A549 (cell line): Measurements from ENCODE around the gene NPLOC4. TPM values are rescaled to one million over a fixed set of nuclear protein-coding genes. Genes with fewer than 3 reads are reported as not detected.

ENCODE experiments used
- ATAC-seq, 2 experiments: fragments of 200-7000 bp in 1 of 2; fragments of >200 bp in 1 of 2; cut with Nextera tagmentation in 1 of 2; cut with Tn5 transposase in 1 of 2; 3 replicates each; pipeline versions ENCODE4 v1.8.0 to v1.9.1; 2018 to 2020; ENCODE audit warnings: mild to moderate bottlenecking in 1 of 2, moderate library complexity in 1 of 2
- CTCF ChIA-PET: fragments of 300-600 bp; sonication (Branson Sonifier 250); formaldehyde crosslinking; extraction: SDS; loops from one replicate; lab custom pipeline; 2021; ENCODE audit warnings: antibody characterized with exemption, inconsistent platforms; lab: Yijun Ruan, JAX
- POLR2A ChIA-PET: fragments of 350-600 bp; formaldehyde crosslinking; extraction: SDS; loops from one replicate; lab custom pipeline; 2021; ENCODE audit warnings: antibody characterized with exemption, inconsistent platforms; lab: Yijun Ruan, JAX
- DNase-seq, 2 experiments: peaks; one replicate each; pipeline versions ENCODE4 v3.0.0 to v3.0.0-alpha.2; 2011 to 2016; ENCODE audit warnings: low read depth in 1 of 2, low spot score in 1 of 2
- FAIRE-seq: peaks from 2 replicates; lab custom pipeline; 2011; peaks lifted over from hg19 to GRCh38; lab: Jason Lieb, UNC
- H3K27ac ChIP-seq, 2 experiments: fragments of >200 bp; sonication (Bioruptor Twin); formaldehyde crosslinking; 3 replicates each; pipeline ENCODE4 v1.5.1; 2016 to 2017
- H3K4me1 ChIP-seq: fragments of >200 bp; sonication (Bioruptor Twin); formaldehyde crosslinking; 3 replicates; pipeline ENCODE4 v1.6.1; 2016
- H3K4me2 ChIP-seq: fragments of >200 bp; sonication (Bioruptor Twin); formaldehyde crosslinking; 3 replicates; pipeline ENCODE4 v1.6.1; 2016
- H3K4me3 ChIP-seq: fragments of >200 bp; sonication (Bioruptor Twin); formaldehyde crosslinking; 3 replicates; pipeline ENCODE4 v1.5.1; 2016
- H3K9me3 ChIP-seq: fragments of >200 bp; sonication (Bioruptor Twin); formaldehyde crosslinking; 3 replicates; pipeline ENCODE4 v1.6.1; 2016
- FOSL2 ChIP-seq, 2 experiments: fragments of 450-650 bp in 1 of 2; fragments of >200 bp in 1 of 2; sonication (Bioruptor Twin) in 1 of 2; formaldehyde crosslinking; IDR thresholded peaks; 2 replicates each; pipeline versions ENCODE4 v1.5.0 to v1.6.1; 2016 to 2020; ENCODE audit warnings: mild to moderate bottlenecking in 1 of 2, moderate library complexity in 1 of 2
- HEYL ChIP-seq: fragments of 250-450 bp; sonication (Bioruptor Pico); IDR thresholded peaks from 2 replicates; pipeline ENCODE4 v1.8.0; 2021; ENCODE audit warnings: mild to moderate bottlenecking, moderate library complexity
- HOXA7 ChIP-seq: fragments of 250-450 bp; sonication (Bioruptor Pico); IDR thresholded peaks from 2 replicates; pipeline ENCODE4 v1.5.0; 2020; ENCODE audit warnings: mild to moderate bottlenecking, moderate library complexity
- MAZ ChIP-seq: fragments of 150-350 bp; IDR thresholded peaks from 2 replicates; pipeline ENCODE4 v1.6.1; 2014; ENCODE audit warnings: antibody characterized with exemption, low read depth, low read length, borderline replicate concordance
- NPAS2 ChIP-seq: fragments of 250-450 bp; sonication (Bioruptor Pico); IDR thresholded peaks from 2 replicates; pipeline ENCODE4 v1.8.0; 2022; ENCODE audit warnings: mild to moderate bottlenecking, moderate library complexity, borderline replicate concordance
- PHF8 ChIP-seq: fragments of 200-600 bp; sonication (generic); IDR thresholded peaks from 2 replicates; pipeline ENCODE4 v1.6.1; 2016; ENCODE audit warnings: low read depth, mild to moderate bottlenecking, antibody characterized with exemption, moderate library complexity, borderline replicate concordance
- RFX5 ChIP-seq: fragments of 450-650 bp; IDR thresholded peaks from 2 replicates; pipeline ENCODE4 v1.7.1; 2014; ENCODE audit warnings: antibody characterized with exemption, mild to moderate bottlenecking, moderate library complexity
- SMC3 ChIP-seq: fragments of >200 bp; sonication (Bioruptor Twin); formaldehyde crosslinking; IDR thresholded peaks from 3 replicates; pipeline ENCODE4 v1.6.1; 2018; ENCODE audit warnings: inconsistent platforms
- WGBS: methylation state at CpG from one replicate; pipeline ENCODE4 v1.1.6; 2017; ENCODE audit errors: missing lambda C conversion rate; 5-methylcytosine and 5-hydroxymethylcytosine counted together
- polyA plus RNA-seq, 4 experiments: library from polyadenylated mRNA; depleted of rRNA in 3 of 4; stranded (reverse); fragments of >200 nt; fragmentation: RNase III in 1 of 4; extraction: RNeasy Plus Mini Kit Qiagen cat#74134 plus additional on column Dnase treatment in 1 of 4; gene quantifications; 2 replicates in 3 of 4; 3 replicates in 1 of 4; pipeline ENCODE4 v1.2.3, GENCODE V29; 2011 to 2017
- TF ChIP-seq, protein P1 (sequence below): IDR thresholded peaks from 2 replicates; pipeline ENCODE4 v1.6.1; 2012
- TF ChIP-seq, protein P2 (sequence below): fragments of 150-350 bp; IDR thresholded peaks from 2 replicates; pipeline ENCODE4 v1.6.1; 2014; ENCODE audit warnings: low read depth, mild to moderate bottlenecking, low read length
- TF ChIP-seq, protein P3 (sequence below): fragments of >200 bp; sonication (Bioruptor Twin); formaldehyde crosslinking; IDR thresholded peaks from 3 replicates; pipeline ENCODE4 v1.5.1; 2016
- TF ChIP-seq, protein P4 (sequence below): IDR thresholded peaks from 2 replicates; pipeline ENCODE4 v1.6.1; 2012; ENCODE audit warnings: low read depth, borderline replicate concordance
- TF ChIP-seq, protein P5 (sequence below): IDR thresholded peaks from 2 replicates; pipeline ENCODE4 v1.6.1; 2012

NPLOC4 gene
- polyA plus RNA-seq, 2 of the 4 experiments (the other 2 are of a cell fraction), result 98.5 to 101 TPM

DNA sequence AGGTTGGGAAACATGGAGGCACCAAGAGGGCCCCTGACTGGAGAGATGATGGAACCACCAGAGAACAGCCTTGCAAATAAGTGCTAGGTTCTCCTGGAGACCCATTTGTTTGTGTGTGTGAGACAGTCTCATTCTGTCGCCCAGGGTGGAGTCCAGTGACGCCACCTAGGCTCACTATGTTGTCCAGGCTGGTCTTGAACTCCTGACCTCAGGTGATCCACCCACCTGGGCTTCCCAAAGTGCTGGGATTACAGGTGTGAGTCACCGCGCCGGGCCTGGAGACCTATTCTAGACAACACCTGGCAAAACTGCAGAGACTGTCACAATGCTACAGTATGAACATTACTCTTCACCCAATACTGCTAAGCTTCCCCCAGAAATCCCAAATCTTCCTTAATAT is 1.5 kb downstream of the NPLOC4 start:
- H3K27ac ChIP-seq, result peak overlapping the region; percentile 97; a peak in 5 of 6 replicates
- WGBS, result 70% methylated on average over 5 of the region's 5 CpGs
- CTCF ChIA-PET, result interaction anchor here (1.0 to 2.2 kb wide), 2 partner anchors 20 to 34 kb away, joined by 4 to 10 read pairs; no protein-coding TSS in a partner anchor
- ATAC-seq, result peak in 1 of 2 experiments; percentile 14; a peak in 3 of 6 replicates
- TF ChIP-seq FOSL2 (IDR thresholded peaks at IDR 0.05) (no peak), FOSL2 (CRISPR knock-in tag; IDR thresholded peaks at IDR 0.05) (peak; percentile 40; the same call in 1 of the 2 replicates), NPAS2 (CRISPR knock-in tag) (no peak)
- TF ChIP-seq, all 56 proteins: peak for 1
- FAIRE-seq (no peak), DNase-seq (no peak)
- POLR2A ChIA-PET, result interaction anchor here (0.6 kb wide), 1 partner anchor 327 kb away, joined by 3 read pairs; no protein-coding TSS in a partner anchor
- Histone ChIP-seq H3K9me3 (no peaks in the 10 kb centered on the region), H3K4me2 (peak overlapping the region; percentile 88), H3K4me1 (peaks cover 19% of the 10 kb centered on the region), H3K4me3 (peak overlapping the region; percentile 79)

DNA sequence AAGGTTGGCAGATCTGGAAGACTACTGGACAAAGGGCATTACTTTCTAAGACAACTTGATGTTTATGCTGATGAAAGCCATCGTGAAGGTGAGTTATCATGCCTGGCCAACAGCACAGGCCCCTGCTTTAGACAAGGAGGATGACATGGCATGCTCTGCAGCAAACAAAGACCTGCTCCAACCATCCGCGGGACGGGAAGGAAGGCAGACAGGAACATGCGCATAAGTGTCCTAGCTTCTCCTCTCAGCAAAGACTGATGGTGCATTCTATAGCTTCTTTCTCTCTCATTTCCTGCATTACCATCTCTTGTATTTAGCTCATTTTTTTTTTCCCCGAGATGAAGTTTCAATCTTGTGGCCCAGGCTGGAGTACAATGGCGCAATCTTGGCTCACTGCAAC is 5.4 kb downstream of the NPLOC4 start:
- H3K4me1 ChIP-seq, result peaks cover 15% of the 10 kb centered on the region
- no peak overlapping the region for H3K27ac ChIP-seq
- TF ChIP-seq, protein P1, sequence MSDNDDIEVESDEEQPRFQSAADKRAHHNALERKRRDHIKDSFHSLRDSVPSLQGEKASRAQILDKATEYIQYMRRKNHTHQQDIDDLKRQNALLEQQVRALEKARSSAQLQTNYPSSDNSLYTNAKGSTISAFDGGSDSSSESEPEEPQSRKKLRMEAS, result no peak
- no peak for ATAC-seq
- no peak for FAIRE-seq
- H3K4me3 ChIP-seq, result no peak overlapping the region
- H3K4me2 ChIP-seq, result no peak overlapping the region
- CTCF ChIA-PET, result interaction anchor here (0.8 to 4.6 kb wide), 7 partner anchors 11 to 74 kb away, joined by 3 to 20 read pairs (median 4); partner anchors contain the start of gene PDE6G
- DNase-seq, result no peak
- no peaks in the 10 kb centered on the region for H3K9me3 ChIP-seq
- 89% methylated on average over 7 of the region's 7 CpGs for WGBS
- POLR2A ChIA-PET, result interaction anchor here (1.0 kb wide), 1 partner anchor 24 kb away, joined by 3 read pairs; no protein-coding TSS in a partner anchor

DNA sequence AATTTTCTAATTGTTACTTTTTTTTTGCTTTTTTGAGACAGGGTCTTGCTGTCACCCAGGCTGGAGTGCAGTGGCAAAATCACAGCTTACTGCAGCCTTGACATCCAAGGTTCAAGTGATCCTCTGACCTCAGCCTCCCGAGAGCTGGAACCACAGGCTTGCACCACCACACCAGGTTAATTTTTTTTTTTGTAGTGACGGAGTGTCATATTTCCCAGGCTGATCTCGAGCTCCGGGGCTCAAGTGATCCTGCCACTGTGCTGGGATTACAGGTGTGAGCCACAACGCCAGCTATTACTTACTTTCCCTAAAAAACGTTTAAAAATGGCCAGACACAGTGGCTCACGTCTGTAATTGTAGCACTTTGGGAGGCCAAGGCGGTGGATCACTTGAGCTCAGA is 6.6 kb downstream of the NPLOC4 start:
- no peak for ATAC-seq
- 89% methylated on average over 8 of the region's 8 CpGs for WGBS
- TF ChIP-seq HEYL (no peak), PHF8 (no peak), MAZ (no peak), HOXA7 (no peak), FOSL2 (IDR thresholded peaks at IDR 0.05) (no peak), FOSL2 (CRISPR knock-in tag; IDR thresholded peaks at IDR 0.05) (no peak), RFX5 (no peak), SMC3 (no peak)
- TF ChIP-seq, protein P2, sequence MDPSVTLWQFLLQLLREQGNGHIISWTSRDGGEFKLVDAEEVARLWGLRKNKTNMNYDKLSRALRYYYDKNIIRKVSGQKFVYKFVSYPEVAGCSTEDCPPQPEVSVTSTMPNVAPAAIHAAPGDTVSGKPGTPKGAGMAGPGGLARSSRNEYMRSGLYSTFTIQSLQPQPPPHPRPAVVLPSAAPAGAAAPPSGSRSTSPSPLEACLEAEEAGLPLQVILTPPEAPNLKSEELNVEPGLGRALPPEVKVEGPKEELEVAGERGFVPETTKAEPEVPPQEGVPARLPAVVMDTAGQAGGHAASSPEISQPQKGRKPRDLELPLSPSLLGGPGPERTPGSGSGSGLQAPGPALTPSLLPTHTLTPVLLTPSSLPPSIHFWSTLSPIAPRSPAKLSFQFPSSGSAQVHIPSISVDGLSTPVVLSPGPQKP, result no peak
- TF ChIP-seq, protein P3, sequence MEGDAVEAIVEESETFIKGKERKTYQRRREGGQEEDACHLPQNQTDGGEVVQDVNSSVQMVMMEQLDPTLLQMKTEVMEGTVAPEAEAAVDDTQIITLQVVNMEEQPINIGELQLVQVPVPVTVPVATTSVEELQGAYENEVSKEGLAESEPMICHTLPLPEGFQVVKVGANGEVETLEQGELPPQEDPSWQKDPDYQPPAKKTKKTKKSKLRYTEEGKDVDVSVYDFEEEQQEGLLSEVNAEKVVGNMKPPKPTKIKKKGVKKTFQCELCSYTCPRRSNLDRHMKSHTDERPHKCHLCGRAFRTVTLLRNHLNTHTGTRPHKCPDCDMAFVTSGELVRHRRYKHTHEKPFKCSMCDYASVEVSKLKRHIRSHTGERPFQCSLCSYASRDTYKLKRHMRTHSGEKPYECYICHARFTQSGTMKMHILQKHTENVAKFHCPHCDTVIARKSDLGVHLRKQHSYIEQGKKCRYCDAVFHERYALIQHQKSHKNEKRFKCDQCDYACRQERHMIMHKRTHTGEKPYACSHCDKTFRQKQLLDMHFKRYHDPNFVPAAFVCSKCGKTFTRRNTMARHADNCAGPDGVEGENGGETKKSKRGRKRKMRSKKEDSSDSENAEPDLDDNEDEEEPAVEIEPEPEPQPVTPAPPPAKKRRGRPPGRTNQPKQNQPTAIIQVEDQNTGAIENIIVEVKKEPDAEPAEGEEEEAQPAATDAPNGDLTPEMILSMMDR, result no peak
- TF ChIP-seq, protein P4, sequence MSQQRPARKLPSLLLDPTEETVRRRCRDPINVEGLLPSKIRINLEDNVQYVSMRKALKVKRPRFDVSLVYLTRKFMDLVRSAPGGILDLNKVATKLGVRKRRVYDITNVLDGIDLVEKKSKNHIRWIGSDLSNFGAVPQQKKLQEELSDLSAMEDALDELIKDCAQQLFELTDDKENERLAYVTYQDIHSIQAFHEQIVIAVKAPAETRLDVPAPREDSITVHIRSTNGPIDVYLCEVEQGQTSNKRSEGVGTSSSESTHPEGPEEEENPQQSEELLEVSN, result no peak
- TF ChIP-seq, protein P5, sequence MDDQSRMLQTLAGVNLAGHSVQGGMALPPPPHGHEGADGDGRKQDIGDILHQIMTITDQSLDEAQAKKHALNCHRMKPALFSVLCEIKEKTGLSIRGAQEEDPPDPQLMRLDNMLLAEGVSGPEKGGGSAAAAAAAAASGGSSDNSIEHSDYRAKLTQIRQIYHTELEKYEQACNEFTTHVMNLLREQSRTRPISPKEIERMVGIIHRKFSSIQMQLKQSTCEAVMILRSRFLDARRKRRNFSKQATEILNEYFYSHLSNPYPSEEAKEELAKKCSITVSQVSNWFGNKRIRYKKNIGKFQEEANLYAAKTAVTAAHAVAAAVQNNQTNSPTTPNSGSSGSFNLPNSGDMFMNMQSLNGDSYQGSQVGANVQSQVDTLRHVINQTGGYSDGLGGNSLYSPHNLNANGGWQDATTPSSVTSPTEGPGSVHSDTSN, result no peak
- CTCF ChIA-PET, result interaction anchor here (1.2 to 4.6 kb wide), 5 partner anchors 9 to 111 kb away, joined by 3 to 20 read pairs (median 4); no protein-coding TSS in a partner anchor
- FAIRE-seq, result no peak
- Histone ChIP-seq H3K9me3 (no peaks in the 10 kb centered on the region), H3K4me3 (no peak overlapping the region), H3K4me2 (no peak overlapping the region), H3K4me1 (peaks cover 10% of the 10 kb centered on the region), H3K27ac (no peak overlapping the region)
- no peak for DNase-seq
- POLR2A ChIA-PET, result no interaction called here
